ENCODE results near the gene DDX50.
"Not testable (repeated sequence)": the region's sequence is repeated elsewhere in the genome, so short reads cannot be mapped to it uniquely, and the experiment has no call there.

The DDX50 gene

GRCh38 chr10:68901105-68901927 lies at the start of gene DDX50:
Gene DDX50, plus strand, starts transcription at chr10:68901315. Its CDS starts 70 bp downstream, at chr10:68901385.
- peak; percentile 99 for DNase-seq (ENCODE audit: low spot score)

- no peak for DNase-seq (ENCODE audit: low spot score)
These were observed 44.8 kb upstream of the DDX50 start for GRCh38 chr10:68856352-68856751.

GRCh38 chr10:68857005-68857404 lies 44.1 kb upstream of the DDX50 start:
- no peak for DNase-seq (ENCODE audit: low spot score)

GRCh38 chr10:68861253-68861652 lies 39.9 kb upstream of the DDX50 start:
- no peak for DNase-seq (ENCODE audit: low spot score)

GRCh38 chr10:68864611-68865010 lies 36.5 kb upstream of the DDX50 start:
- no peak for DNase-seq (ENCODE audit: low spot score)

GRCh38 chr10:68868173-68868572 lies 32.9 kb upstream of the DDX50 start:
- DNase-seq (ENCODE audit: low spot score), result not testable (repeated sequence)

- no peak for DNase-seq (ENCODE audit: low spot score)
These were observed 31.5 kb upstream of the DDX50 start for GRCh38 chr10:68869623-68870022.

GRCh38 chr10:68870061-68870460 lies 31.1 kb upstream of the DDX50 start:
- DNase-seq (ENCODE audit: low spot score), result no peak

- DNase-seq (ENCODE audit: low spot score), result no peak
These were observed 30.5 kb upstream of the DDX50 start for GRCh38 chr10:68870545-68871104.

GRCh38 chr10:68871105-68871711 lies 29.9 kb upstream of the DDX50 start:
- no peak for DNase-seq (ENCODE audit: low spot score)

- peak; percentile 12 for DNase-seq (ENCODE audit: low spot score)
These were observed 29.3 kb upstream of the DDX50 start for GRCh38 chr10:68871731-68872342.

GRCh38 chr10:68876246-68877138 lies 24.6 kb upstream of the DDX50 start:
- DNase-seq (ENCODE audit: low spot score), result no peak

GRCh38 chr10:68877482-68878110 lies 23.5 kb upstream of the DDX50 start:
- DNase-seq (ENCODE audit: low spot score), result no peak

GRCh38 chr10:68878496-68878895 lies 22.6 kb upstream of the DDX50 start:
- no peak for DNase-seq (ENCODE audit: low spot score)

- no peak for DNase-seq (ENCODE audit: low spot score)
These were observed 21.5 kb upstream of the DDX50 start for GRCh38 chr10:68879628-68880027.

- no peak for DNase-seq (ENCODE audit: low spot score)
These were observed 20.9 kb upstream of the DDX50 start for GRCh38 chr10:68880181-68880580.

- no peak for DNase-seq (ENCODE audit: low spot score)
These were observed 6.1 kb upstream of the DDX50 start for GRCh38 chr10:68895041-68895440.

GRCh38 chr10:68897336-68897741 lies 3.8 kb upstream of the DDX50 start:
- peak; percentile 73 for DNase-seq (ENCODE audit: low spot score)

- no peak for DNase-seq (ENCODE audit: low spot score)
These were observed 1.8 kb upstream of the DDX50 start for GRCh38 chr10:68899186-68899745.

GRCh38 chr10:68900427-68901104 lies 549 bp upstream of the DDX50 start:
- no peak for DNase-seq (ENCODE audit: low spot score)
